ENCODE results near the gene LMBRD1.

Gene LMBRD1

DNA sequence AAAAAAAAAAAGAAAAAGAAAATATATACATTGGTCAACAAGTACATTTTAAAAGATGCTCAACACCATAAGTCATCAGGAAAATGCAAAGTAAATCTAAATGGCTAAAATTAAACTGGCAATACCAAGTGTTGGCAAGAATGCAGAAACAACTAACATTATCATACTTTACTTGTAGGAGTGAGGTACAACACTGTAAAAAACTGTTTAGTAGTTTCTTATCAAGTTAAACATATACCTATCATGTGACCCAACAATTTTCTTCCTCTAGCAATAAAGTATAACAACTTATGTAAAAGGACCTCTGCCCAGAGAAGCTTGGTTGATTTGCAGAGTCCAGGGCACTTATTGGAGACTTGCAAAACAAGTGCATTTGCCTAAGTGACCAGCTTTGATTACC lies 40.4 kb downstream of the LMBRD1 start:
- no peak for ATAC-seq (replicated peaks)
- no peak for DNase-seq
- Mint-ChIP-seq H3K27ac (no peak overlapping the region), H3K4me1 (peaks cover 28 to 55% of the 10 kb centered on the region in 2 donors), H3K27me3 (no peaks in the 10 kb centered on the region), H3K36me3 (peaks cover 39 to 61% of the 10 kb centered on the region in 2 donors), H3K4me3 (no peak overlapping the region), H3K9me3 (peaks cover 5 to 12% of the 10 kb centered on the region in 2 donors)

DNA sequence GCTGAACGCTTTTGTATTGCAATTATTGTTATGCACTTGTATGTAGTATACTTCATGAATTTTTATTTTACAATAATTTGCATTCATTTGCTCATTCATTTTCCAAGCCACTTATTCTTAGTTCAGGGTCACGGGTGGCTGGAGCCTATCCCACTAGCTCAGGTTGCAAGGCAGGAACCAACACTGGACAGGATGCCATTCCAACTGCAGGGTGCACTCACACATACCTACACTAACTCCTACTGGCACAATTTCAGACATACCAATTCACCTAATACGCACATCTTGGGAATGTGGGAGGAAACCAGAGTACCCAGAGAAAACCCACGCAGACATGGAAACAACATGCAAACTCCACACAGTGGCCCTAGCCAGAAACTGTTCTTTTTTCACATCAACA lies 61.8 kb downstream of the LMBRD1 start:
- Mint-ChIP-seq H3K4me3 (no peak overlapping the region), H3K4me1 (peaks cover 13 to 23% of the 10 kb centered on the region in 2 donors), H3K9me3 (no peaks in the 10 kb centered on the region), H3K36me3 (peaks cover 18 to 30% of the 10 kb centered on the region in 2 donors), H3K27ac (no peak overlapping the region), H3K27me3 (no peaks in the 10 kb centered on the region)
- no peak for ATAC-seq (replicated peaks)
- DNase-seq: no peak

- Mint-ChIP-seq H3K4me1 (peaks cover 14 to 23% of the 10 kb centered on the region in 2 donors), H3K9me3 (no peaks in the 10 kb centered on the region), H3K27me3 (no peaks in the 10 kb centered on the region), H3K27ac (no peak overlapping the region), H3K36me3 (peaks cover 24 to 36% of the 10 kb centered on the region in 2 donors), H3K4me3 (no peak overlapping the region)
- ATAC-seq (replicated peaks) (peak; percentile 69 to 76), DNase-seq (no peak)
Measured at GRCh38 chr6:69732640-69733039, 64.2 kb downstream of the LMBRD1 start.

DNA sequence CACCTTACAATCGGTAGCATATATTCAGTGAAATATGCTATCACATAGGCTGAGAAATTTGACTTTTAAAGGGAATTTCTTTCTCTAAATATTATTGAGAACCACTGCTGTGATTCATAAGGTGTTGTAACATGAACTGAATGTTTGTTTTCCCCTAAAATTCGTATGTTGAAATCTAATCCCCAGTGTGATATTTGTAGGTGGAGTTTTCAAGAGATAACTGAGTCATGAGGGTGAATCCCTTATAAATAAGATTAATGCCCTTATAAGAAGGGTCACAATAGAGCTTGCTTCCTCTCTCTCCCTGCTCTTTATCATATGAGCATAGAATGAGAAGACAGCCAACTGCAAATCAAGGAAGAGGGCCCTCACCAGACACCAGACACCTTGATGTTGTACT lies 64.8 kb downstream of the LMBRD1 start:
- ATAC-seq (replicated peaks) (no peak), DNase-seq (no peak)
- Mint-ChIP-seq H3K27ac (no peak overlapping the region), H3K4me3 (no peak overlapping the region), H3K4me1 (peaks cover 14 to 23% of the 10 kb centered on the region in 2 donors), H3K36me3 (peaks cover 23 to 34% of the 10 kb centered on the region in 2 donors), H3K27me3 (no peaks in the 10 kb centered on the region), H3K9me3 (no peaks in the 10 kb centered on the region)

DNA sequence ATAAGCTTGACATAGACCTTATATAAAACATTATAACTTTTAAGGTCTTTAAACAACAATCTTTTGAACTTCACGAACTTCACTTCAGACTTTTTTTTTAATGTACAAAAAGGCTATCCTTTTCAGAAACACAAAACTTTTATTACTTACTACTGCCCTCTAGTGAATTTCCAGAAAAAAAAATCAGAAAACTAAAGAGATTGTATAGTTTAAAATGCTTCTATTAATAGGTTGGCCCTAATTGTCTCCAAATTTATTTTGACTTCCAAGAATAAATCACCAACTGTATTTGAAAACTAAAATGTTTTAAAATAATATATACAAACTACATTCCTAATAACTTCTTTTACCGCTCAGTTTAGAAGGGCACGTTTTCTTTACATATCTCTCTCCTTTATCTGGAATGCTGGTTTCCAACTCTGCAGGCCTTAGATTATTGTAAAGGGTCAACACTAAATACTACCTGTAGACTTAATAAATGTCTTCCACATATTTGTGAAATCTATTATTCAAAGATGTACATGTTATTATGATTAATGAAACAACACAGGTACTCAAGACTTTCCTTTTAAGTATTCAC lies 66.8 kb downstream of the LMBRD1 start:
- Mint-ChIP-seq H3K9me3 (peaks cover 6% of the 10 kb centered on the region in 2 donors), H3K4me3 (no peak overlapping the region), H3K36me3 (peaks cover 31 to 39% of the 10 kb centered on the region in 2 donors), H3K4me1 (peaks cover 16 to 20% of the 10 kb centered on the region in 2 donors), H3K27ac (peak overlapping the region; percentile 3), H3K27me3 (no peaks in the 10 kb centered on the region)
- ATAC-seq (replicated peaks) (no peak), DNase-seq (no peak)

DNA sequence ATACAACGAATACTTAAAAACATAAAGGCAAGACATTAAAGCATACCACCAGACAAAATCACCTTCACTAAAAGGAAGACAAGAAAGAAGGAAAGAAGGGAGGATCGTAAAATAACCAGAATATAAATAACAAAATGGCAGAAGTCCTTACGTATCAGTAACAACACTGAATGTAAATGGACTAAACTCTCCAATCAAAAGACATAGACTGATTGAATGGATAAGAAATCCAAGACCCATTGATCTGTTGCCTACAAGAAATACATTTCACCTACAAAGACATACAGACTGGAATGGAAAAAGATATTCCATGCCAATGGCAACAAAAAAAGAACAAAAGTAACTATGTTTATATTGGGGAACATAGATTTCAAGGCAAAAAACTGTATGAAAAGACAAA lies 74.1 kb downstream of the LMBRD1 start:
- ATAC-seq (replicated peaks) (no peak), DNase-seq (no peak)
- H3K4me1 Mint-ChIP-seq: peaks cover 14 to 39% of the 10 kb centered on the region in 2 donors

DNA sequence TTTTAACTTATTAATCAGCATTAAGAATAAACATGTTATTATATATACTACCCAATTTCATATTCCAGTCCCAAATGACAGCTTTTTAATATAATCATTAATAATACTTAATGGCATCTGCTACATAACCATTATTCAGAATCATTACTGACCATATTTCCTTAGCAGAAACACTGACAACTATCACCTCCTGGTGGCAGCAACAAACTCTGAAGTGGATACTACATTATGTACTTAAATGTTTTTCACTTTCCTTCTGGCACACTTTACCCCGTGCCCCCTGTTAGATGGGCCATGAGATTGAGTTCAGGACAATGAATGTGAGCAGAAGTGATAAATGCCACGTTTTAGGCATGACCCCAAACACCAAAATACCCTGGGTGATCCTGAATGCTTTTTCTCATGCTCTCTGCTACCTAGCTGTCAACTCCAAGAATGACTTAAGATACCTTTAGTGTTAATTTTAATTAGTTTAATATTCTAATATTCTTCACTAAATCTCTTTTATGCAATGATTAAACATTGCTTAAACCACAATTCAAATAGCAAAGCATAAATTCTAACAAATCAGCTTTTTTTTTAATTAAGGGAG lies 77.1 kb downstream of the LMBRD1 start:
- Mint-ChIP-seq H3K27me3 (no peaks in the 10 kb centered on the region), H3K36me3 (peaks cover 45 to 64% of the 10 kb centered on the region in 2 donors), H3K4me3 (no peak overlapping the region), H3K9me3 (peaks cover 0 to 10% of the 10 kb centered on the region in 2 donors), H3K27ac (no peak overlapping the region), H3K4me1 (peaks cover 5 to 29% of the 10 kb centered on the region in 2 donors)
- no peak for DNase-seq
- ATAC-seq (replicated peaks): peak; percentile 55 to 60

More for the DNA sequence above, 74.1 kb downstream of the LMBRD1 start:
- no peaks in the 10 kb centered on the region for H3K27me3 Mint-ChIP-seq
- H3K4me3 Mint-ChIP-seq: no peak overlapping the region
- H3K27ac Mint-ChIP-seq: no peak overlapping the region
- H3K9me3 Mint-ChIP-seq: peaks cover 6 to 16% of the 10 kb centered on the region in 2 donors
- peaks cover 56 to 70% of the 10 kb centered on the region in 2 donors for H3K36me3 Mint-ChIP-seq

DNA sequence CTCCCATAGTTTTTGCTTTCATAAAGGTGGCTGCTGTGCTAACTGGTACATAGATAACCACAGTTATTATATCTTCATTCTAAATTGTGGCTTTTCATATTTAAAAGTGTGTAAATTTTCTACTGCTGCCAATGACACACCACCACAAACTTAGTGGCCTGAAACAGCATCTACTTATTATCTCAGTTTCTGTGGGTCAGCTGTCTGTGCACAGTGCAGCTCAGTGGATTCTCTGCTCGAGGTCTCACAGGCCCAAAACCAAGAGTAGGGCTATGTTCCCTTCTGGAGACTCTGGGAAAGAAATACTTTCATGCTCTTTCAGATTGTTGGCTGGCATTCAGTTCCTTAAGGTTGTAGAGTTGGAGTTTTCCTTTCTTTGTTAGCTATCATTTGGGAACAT lies 90.1 kb downstream of the LMBRD1 start:
- Mint-ChIP-seq H3K36me3 (peaks cover 23 to 38% of the 10 kb centered on the region in 2 donors), H3K4me3 (no peak overlapping the region), H3K27me3 (no peaks in the 10 kb centered on the region), H3K4me1 (peaks cover 8 to 21% of the 10 kb centered on the region in 2 donors), H3K9me3 (no peaks in the 10 kb centered on the region), H3K27ac (peak overlapping the region; percentile 78)
- ATAC-seq (replicated peaks) (no peak), DNase-seq (no peak)

- no peak overlapping the region for H3K4me3 Mint-ChIP-seq
Measured at GRCh38 chr6:69705954-69706353, 90.9 kb downstream of the LMBRD1 start.

DNA sequence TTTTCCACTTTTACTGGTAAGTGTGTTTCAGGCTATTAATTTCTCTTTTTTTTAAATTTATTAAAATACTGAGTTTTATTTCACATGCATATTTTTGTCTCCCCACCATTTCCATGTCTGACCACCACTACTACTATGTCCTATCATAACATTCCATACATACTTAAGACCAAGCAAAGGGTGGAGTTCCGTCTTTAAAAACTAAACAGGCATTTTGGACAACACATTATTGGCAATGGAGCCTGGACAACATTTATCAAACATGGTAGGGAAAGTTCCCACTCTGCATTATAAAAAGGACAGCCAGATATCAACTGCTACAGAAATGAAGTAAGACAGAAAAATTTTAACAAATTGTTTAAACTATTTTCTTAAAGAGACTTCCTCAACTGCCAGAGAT lies 91.9 kb downstream of the LMBRD1 start:
- ATAC-seq (replicated peaks) (no peak), DNase-seq (no peak)
- Mint-ChIP-seq H3K27me3 (no peaks in the 10 kb centered on the region), H3K4me3 (no peak overlapping the region), H3K27ac (no peak overlapping the region), H3K4me1 (peaks cover 8 to 21% of the 10 kb centered on the region in 2 donors), H3K9me3 (no peaks in the 10 kb centered on the region), H3K36me3 (peaks cover 20 to 31% of the 10 kb centered on the region in 2 donors)

More at GRCh38 chr6:69705954-69706353, 90.9 kb downstream of the LMBRD1 start:
- ATAC-seq (replicated peaks): no peak
- Mint-ChIP-seq H3K4me1 (peaks cover 8 to 21% of the 10 kb centered on the region in 2 donors), H3K36me3 (peaks cover 21 to 36% of the 10 kb centered on the region in 2 donors), H3K27ac (peak overlapping the region; percentile 43), H3K27me3 (no peaks in the 10 kb centered on the region), H3K9me3 (no peaks in the 10 kb centered on the region)
- DNase-seq: no peak

- Mint-ChIP-seq H3K4me1 (peaks cover 1 to 14% of the 10 kb centered on the region in 2 donors), H3K27ac (no peak overlapping the region), H3K4me3 (no peak overlapping the region), H3K36me3 (peaks cover 24 to 27% of the 10 kb centered on the region in 2 donors), H3K27me3 (no peaks in the 10 kb centered on the region), H3K9me3 (no peaks in the 10 kb centered on the region)
- DNase-seq: no peak
- ATAC-seq (replicated peaks): no peak
Measured at GRCh38 chr6:69699655-69700054, 97.2 kb downstream of the LMBRD1 start.

GRCh38 chr6:69696273-69696672 lies 100.5 kb downstream of the LMBRD1 start:
- H3K4me3 Mint-ChIP-seq: no peak overlapping the region
- peak overlapping the region; percentile 3 for H3K27ac Mint-ChIP-seq
- H3K36me3 Mint-ChIP-seq: peaks cover 28 to 40% of the 10 kb centered on the region in 2 donors
- no peaks in the 10 kb centered on the region for H3K27me3 Mint-ChIP-seq
- DNase-seq (no peak), ATAC-seq (replicated peaks) (no peak)
- H3K9me3 Mint-ChIP-seq: no peaks in the 10 kb centered on the region
- H3K4me1 Mint-ChIP-seq: peaks cover 1 to 14% of the 10 kb centered on the region in 2 donors

GRCh38 chr6:69693762-69694161 lies 103.0 kb downstream of the LMBRD1 start:
- H3K27ac Mint-ChIP-seq: no peak overlapping the region
- no peak for DNase-seq

DNA sequence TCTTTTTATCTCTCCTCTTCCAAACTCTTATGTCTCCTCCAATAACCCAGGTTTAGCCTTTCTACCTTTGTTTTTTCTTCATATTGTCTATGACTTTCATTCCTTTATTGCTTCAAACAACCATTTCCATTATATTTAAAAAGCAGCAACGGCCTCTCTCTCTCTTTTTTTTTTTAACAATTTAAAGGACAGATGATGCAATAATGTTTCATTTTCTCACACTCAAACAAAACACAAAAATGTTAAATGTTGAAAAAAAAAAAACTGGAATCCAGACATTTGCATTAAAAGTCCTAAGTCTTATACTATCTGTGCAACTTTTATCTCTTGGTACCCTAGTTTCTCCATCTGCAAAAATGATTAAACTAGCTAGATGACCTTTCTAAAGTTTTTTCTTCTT lies 105.8 kb downstream of the LMBRD1 start:
- H3K4me3 Mint-ChIP-seq: no peak overlapping the region
- H3K9me3 Mint-ChIP-seq: no peaks in the 10 kb centered on the region
- DNase-seq (no peak), ATAC-seq (replicated peaks) (no peak)
- no peak overlapping the region for H3K27ac Mint-ChIP-seq
- H3K36me3 Mint-ChIP-seq: peaks cover 29 to 52% of the 10 kb centered on the region in 2 donors
- peaks cover 1 to 6% of the 10 kb centered on the region in 2 donors for H3K4me1 Mint-ChIP-seq
- H3K27me3 Mint-ChIP-seq: no peaks in the 10 kb centered on the region

More at GRCh38 chr6:69693762-69694161, 103.0 kb downstream of the LMBRD1 start:
- H3K9me3 Mint-ChIP-seq: no peaks in the 10 kb centered on the region
- ATAC-seq (replicated peaks): no peak
- no peaks in the 10 kb centered on the region for H3K27me3 Mint-ChIP-seq
- peaks cover 1 to 14% of the 10 kb centered on the region in 2 donors for H3K4me1 Mint-ChIP-seq
- no peak overlapping the region for H3K4me3 Mint-ChIP-seq
- peaks cover 34 to 56% of the 10 kb centered on the region in 2 donors for H3K36me3 Mint-ChIP-seq

- H3K9me3 Mint-ChIP-seq: no peaks in the 10 kb centered on the region
- DNase-seq (no peak), ATAC-seq (replicated peaks) (no peak)
- no peak overlapping the region for H3K4me3 Mint-ChIP-seq
- H3K27me3 Mint-ChIP-seq: no peaks in the 10 kb centered on the region
- H3K4me1 Mint-ChIP-seq: peaks cover 0 to 1% of the 10 kb centered on the region in 2 donors
- H3K27ac Mint-ChIP-seq: no peak overlapping the region
- peaks cover 18 to 35% of the 10 kb centered on the region in 2 donors for H3K36me3 Mint-ChIP-seq
Measured at GRCh38 chr6:69680302-69680701, 116.5 kb downstream of the LMBRD1 start.
